Measurements from ENCODE around the gene ABCC4.

Gene ABCC4

DNA sequence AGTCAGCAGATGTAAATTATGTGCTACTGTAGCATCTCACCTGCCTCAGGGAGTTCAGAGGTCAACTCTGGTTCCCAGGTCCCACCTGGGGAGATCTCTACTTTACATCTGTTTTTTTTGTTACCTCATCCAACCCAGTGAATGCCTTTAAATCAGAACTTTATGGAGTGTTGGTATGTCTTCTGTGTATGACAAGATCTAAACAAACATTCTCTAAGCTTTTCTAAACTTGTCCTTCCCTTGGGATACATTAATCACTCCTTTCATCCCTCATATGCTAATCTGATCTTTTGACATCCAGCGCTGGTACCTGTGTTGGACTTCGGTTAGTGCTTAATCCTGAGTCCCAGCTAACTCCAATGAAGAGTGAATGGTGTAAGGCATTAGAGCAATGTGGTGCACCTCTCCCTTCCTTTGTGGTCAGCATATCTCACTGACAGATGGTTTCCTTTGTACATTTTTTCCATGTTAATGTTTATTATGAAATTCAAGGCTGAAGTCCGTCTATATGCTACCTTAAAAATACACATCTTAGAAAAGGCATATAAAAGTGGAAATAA, 213.4 kb downstream of the ABCC4 start:
- DNase-seq (ENCODE audit: low spot score), result no peak
- TF ChIP-seq, protein P1, sequence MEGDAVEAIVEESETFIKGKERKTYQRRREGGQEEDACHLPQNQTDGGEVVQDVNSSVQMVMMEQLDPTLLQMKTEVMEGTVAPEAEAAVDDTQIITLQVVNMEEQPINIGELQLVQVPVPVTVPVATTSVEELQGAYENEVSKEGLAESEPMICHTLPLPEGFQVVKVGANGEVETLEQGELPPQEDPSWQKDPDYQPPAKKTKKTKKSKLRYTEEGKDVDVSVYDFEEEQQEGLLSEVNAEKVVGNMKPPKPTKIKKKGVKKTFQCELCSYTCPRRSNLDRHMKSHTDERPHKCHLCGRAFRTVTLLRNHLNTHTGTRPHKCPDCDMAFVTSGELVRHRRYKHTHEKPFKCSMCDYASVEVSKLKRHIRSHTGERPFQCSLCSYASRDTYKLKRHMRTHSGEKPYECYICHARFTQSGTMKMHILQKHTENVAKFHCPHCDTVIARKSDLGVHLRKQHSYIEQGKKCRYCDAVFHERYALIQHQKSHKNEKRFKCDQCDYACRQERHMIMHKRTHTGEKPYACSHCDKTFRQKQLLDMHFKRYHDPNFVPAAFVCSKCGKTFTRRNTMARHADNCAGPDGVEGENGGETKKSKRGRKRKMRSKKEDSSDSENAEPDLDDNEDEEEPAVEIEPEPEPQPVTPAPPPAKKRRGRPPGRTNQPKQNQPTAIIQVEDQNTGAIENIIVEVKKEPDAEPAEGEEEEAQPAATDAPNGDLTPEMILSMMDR (IDR thresholded peaks at IDR 0.05; ENCODE audit: extremely low read depth, insufficient read depth, missing control alignments), result no peak
- in situ Hi-C loops (cut with MboI; ENCODE audit: low pct_unique_long_range_greater_than_20kb, low sequenced_read_pairs, unreplicated experiment), result no loop called here

DNA sequence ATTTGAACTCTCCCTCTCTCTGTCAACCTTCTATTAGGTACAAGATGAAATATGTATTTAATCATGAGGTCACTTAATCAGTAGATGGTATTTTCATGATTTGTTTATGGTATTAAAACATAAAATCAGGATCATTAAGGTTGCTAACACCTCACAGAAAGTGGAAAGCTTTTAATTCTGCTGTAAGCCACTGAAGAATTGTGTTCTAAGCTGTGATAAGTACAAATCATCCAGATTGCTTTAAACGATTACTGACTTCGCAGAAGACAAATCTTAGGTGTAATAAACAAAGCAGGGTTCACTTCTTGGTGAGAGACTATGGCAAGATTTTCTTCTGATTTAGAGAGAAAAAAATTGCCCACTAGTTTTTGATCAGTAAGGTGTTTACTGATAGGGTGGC, 214.5 kb downstream of the ABCC4 start:
- TF ChIP-seq, protein P1 (IDR thresholded peaks at IDR 0.05; ENCODE audit: extremely low read depth, insufficient read depth, missing control alignments), result no peak
- no peak for DNase-seq (ENCODE audit: low spot score)
- in situ Hi-C loops (cut with MboI; ENCODE audit: low pct_unique_long_range_greater_than_20kb, low sequenced_read_pairs, unreplicated experiment), result no loop called here

DNA sequence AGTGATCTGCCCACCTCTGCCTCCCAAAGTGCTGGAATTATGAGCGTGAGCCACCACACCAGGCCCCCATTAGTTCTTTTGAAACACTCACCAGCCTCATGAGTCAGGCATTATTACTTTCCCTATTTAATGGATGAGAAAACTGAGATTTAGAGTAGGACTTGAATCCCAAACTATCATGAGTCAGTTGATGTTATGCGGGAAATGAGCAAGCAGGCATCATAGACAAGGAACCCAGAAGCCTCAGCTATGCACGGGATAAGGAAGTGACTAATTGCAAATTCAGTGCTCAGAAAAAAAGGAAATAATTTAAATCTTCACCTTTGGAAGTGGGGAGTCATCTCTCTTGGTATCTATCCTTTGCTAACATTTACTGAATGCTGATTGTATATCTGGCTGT, 217.5 kb downstream of the ABCC4 start:
- DNase-seq (ENCODE audit: low spot score), result no peak
- TF ChIP-seq, protein P1 (IDR thresholded peaks at IDR 0.05; ENCODE audit: extremely low read depth, insufficient read depth, missing control alignments), result no peak
- in situ Hi-C loops (cut with MboI; ENCODE audit: low pct_unique_long_range_greater_than_20kb, low sequenced_read_pairs, unreplicated experiment), result no loop called here

DNA sequence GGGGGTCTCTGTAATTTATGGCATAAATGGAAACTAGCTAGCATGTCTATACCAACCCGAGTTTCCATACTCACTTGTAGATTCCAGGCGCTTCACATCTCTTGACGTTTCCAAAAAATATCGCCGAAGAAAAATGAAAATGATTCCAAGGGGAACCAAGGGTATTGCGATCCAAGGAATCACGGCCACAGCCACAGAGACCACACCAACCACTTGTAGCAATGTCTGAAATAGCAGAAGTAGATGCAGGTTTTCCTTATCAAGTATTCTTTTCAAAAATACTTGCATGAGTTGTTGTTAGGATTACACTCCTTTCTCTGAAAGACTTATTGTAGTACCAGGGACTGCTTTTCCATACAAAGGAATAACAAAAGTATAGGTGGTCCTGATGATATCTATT, 218.2 kb downstream of the ABCC4 start:
- TF ChIP-seq, protein P1 (IDR thresholded peaks at IDR 0.05; ENCODE audit: extremely low read depth, insufficient read depth, missing control alignments), result no peak
- DNase-seq (ENCODE audit: low spot score), result no peak
- in situ Hi-C loops (cut with MboI; ENCODE audit: low pct_unique_long_range_greater_than_20kb, low sequenced_read_pairs, unreplicated experiment), result no loop called here

DNA sequence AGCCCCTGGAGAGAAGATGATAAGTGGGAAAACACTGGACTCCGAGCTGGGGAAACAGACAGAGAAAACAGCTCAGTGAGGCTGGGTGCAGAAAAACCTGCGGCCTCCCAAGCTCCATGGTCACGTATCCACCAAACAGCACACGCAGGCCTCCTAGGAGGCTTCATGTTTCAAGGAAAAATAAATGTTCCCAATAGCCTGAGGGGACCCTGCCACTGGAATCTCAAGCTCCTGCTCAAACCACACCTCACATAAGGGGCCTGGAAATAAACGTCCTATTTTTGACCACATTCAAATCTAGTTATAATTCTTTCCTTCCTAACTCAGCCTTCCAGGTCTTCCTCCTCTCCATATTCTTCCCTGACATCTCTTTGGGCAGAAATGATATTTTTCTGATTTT, 225.7 kb downstream of the ABCC4 start:
- DNase-seq (ENCODE audit: low spot score), result no peak
- TF ChIP-seq, protein P1 (IDR thresholded peaks at IDR 0.05; ENCODE audit: extremely low read depth, insufficient read depth, missing control alignments), result no peak
- in situ Hi-C loops (cut with MboI; ENCODE audit: low pct_unique_long_range_greater_than_20kb, low sequenced_read_pairs, unreplicated experiment), result no loop called here

DNA sequence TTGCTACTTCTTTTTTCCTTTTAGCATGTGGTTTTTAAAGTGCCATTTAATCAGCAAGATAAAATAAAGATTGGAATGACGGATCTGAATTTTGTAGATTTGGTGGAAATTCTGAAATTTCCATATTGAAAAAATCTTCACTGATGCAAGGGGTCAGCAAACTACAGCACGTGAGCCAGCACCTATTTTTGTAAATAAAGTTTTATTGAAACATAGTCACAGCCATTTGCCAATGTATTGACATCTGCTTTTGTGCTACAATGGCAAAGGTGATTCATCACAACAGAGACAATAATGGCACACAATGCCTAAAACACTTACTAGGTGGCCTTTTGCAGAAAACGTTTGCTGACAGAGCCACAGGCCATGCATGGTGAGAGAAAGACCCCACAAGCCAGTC, 226.4 kb downstream of the ABCC4 start:
- no peak for DNase-seq (ENCODE audit: low spot score)
- TF ChIP-seq, protein P1 (IDR thresholded peaks at IDR 0.05; ENCODE audit: extremely low read depth, insufficient read depth, missing control alignments), result no peak
- in situ Hi-C loops (cut with MboI; ENCODE audit: low pct_unique_long_range_greater_than_20kb, low sequenced_read_pairs, unreplicated experiment), result no loop called here
